T47D (cell line): ENCODE measurements around the gene SLC22A2.

Experiments used
- DNase-seq, 2 experiments: peaks; one replicate each; pipeline versions ENCODE4 v3.0.0 to v3.0.0-alpha.2; 2011 to 2012; ENCODE audit warnings: low read depth in 1 of 2, low spot score in 1 of 2
- JUND ChIP-seq: IDR thresholded peaks from 2 replicates; pipeline ENCODE4 v1.6.1; 2012; ENCODE audit warnings: low read depth
- in situ Hi-C: cut with HindIII; loops from 2 replicates; pipeline ENCODE4 v1.10.0; 2016; ENCODE audit warnings: low sequenced_read_pairs, low pct_unique_long_range_greater_than_20kb

The SLC22A2 gene

GRCh38 chr6:160203522-160203921, 55.1 kb downstream of the SLC22A2 start:
- in situ Hi-C loops: no loop called here

DNA sequence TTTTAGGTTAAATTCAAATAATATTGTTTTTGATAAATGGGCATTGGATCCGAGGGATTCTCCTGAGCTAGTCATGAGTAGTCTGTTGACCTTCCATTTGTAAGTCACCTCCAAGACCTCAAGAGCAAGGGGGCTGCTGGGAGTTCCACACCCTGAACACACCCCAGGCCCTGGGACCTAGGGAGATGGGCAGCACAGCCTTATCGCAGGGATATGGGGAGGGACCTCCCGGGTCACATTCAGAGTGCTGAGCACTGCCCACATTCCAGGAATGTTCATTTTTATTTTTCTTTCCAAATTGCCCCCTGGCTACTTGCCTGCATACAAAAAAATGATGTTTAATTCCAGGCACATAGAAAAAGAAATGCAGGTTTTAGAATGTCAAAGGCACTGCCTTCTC, 55.5 kb downstream of the SLC22A2 start:
- in situ Hi-C loops: no loop called here
- no peak for DNase-seq
- no peak for TF ChIP-seq JUND

More at GRCh38 chr6:160203522-160203921, 55.1 kb downstream of the SLC22A2 start:
- DNase-seq: no peak
- TF ChIP-seq JUND: no peak

GRCh38 chr6:160202411-160202810, 56.2 kb downstream of the SLC22A2 start:
- TF ChIP-seq JUND: no peak
- in situ Hi-C loops: no loop called here
- no peak for DNase-seq

- no peak for TF ChIP-seq JUND
- in situ Hi-C loops: no loop called here
- no peak for DNase-seq
Measured at GRCh38 chr6:160201061-160201460, 57.6 kb downstream of the SLC22A2 start.

DNA sequence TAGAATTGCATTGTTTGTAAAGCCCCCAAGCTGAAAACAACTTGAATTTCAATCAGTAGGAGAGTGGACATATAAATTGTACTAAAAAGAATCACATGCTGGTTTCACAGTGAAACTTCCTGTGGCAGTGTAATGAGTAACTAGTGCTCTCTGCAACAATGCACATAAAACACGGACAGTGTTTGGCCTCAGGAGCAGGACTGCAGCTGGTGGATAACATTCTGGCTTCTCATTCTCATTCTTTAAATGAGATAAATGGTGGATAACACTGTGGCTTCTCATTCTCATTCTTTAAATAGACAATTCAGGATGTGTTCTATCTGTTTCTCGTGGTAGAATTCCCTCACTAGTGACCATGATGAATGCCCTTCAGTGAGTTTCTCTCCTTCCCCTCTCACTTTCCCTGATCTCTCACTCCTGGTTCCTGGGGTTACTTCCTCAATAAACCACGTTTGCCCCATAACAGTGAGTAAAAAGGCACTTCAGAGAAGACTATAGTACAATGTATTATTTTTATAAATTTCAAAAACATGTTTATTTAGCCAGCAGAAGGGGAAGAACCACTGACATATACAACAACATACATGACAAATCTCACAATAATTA, 59.9 kb downstream of the SLC22A2 start:
- no peak for TF ChIP-seq JUND
- in situ Hi-C loops: no loop called here
- DNase-seq: no peak

- no peak for TF ChIP-seq JUND
- no peak for DNase-seq
- in situ Hi-C loops: no loop called here
Measured at GRCh38 chr6:160197662-160198061, 61.0 kb downstream of the SLC22A2 start.

DNA sequence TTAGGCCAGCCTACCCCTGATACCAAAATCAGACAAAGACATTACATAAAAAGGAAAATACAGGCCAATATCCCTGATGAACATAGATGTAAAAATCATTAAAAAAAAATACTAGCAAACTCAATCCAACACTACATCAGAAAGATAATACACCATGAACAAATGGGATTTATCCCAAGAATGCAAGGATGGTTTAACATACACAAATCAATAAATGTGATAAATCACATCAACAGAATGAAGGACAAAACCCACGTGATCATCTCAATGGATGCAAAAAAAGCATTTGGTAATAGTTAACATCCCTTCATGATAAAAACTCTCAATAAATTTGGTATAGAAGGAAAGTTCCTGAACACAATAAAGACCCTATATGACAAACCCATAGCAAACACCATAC, 63.8 kb downstream of the SLC22A2 start:
- in situ Hi-C loops: no loop called here
- TF ChIP-seq JUND: no peak
- DNase-seq: no peak

GRCh38 chr6:160192840-160193239, 65.8 kb downstream of the SLC22A2 start:
- no peak for DNase-seq
- in situ Hi-C loops: no loop called here
- TF ChIP-seq JUND: no peak

DNA sequence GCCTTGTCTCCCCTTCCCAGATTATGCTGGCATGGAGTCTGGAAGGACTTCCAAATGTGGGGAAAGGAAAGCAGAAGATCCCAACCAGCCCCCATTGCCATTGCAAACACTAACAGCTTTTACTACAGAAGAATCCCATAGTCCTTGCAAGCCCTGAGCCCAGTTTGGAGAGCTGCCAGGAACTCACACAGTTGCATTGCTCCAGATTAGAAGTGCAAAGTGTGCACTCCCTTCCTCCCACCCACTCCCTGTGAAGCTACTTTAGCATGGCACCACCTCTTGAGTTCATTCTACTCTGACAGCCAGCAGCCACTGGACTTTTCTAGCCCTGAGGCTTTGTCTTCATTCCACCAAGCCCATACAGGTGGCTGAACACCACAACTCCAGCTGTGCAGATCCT, 67.6 kb downstream of the SLC22A2 start:
- in situ Hi-C loops: no loop called here
- DNase-seq: no peak

DNA sequence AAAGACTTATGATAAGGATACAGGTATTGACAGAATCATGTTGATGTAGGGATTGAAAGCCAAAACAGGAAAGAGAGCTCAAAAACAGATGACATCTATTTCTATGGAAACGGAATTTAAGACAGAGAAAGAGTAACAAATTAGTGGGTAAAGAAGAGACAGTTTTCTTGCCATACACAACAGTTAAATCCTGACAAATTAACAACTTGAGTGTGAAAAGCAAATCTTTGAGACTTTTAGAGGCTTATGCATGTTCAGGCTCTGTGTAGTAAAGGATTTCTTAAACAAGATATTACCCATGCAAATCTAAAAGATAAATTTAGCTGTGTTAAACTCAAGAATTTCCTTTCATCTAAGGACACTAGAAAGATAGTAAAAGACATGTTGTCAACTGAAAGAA, 68.5 kb downstream of the SLC22A2 start:
- TF ChIP-seq JUND: no peak
- DNase-seq: no peak
- in situ Hi-C loops: no loop called here

More for the DNA sequence above, 67.6 kb downstream of the SLC22A2 start:
- TF ChIP-seq JUND: no peak

DNA sequence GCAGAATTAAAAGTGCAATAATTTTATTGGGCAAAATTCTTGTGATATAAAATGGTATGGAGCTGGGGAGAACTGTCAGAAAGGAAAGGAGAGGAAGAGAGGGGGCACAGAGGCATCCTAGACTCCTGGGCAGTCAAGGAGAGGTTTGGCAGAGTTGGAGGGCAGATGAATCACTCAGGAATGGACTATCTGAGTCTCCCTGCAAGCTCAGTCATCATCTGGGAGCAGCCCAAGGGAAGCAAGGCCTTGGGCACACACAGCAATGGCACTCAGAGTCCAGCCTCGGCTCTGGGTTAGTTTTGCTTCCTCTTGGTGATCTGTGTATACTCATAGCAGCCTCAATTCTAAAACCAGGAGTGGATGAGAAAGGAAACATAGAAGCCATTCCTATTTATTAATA, 69.8 kb downstream of the SLC22A2 start:
- no peak for DNase-seq
- no peak for TF ChIP-seq JUND
- in situ Hi-C loops: no loop called here

- in situ Hi-C loops: no loop called here
Measured at GRCh38 chr6:160180706-160181105, 77.9 kb downstream of the SLC22A2 start.

GRCh38 chr6:160178271-160178670, 80.3 kb downstream of the SLC22A2 start:
- in situ Hi-C loops: no loop called here
- DNase-seq: no peak
- TF ChIP-seq JUND: no peak

More at GRCh38 chr6:160180706-160181105, 77.9 kb downstream of the SLC22A2 start:
- no peak for DNase-seq
- TF ChIP-seq JUND: no peak

- in situ Hi-C loops: no loop called here
- DNase-seq: no peak
- TF ChIP-seq JUND: no peak
Measured at GRCh38 chr6:160177220-160177619, 81.4 kb downstream of the SLC22A2 start.

DNA sequence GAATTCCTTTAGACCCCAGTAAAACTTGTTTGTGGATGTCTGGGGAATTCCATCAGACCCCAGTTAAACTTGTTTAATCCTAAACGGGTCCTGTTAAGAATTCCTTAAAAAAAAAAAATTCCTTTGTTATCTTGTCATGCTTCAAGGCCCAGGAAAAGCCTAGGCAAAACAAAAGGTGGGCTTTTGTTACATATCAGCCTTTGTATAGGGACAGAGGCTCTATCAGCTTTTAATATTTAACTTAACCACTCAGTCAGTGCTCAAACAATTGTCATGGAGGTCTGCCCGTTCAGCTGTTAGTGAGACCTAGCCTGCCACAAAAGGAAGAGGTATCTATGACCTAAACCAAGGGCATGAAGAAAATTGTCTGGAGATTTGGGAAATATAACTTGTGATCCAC, 83.9 kb downstream of the SLC22A2 start:
- in situ Hi-C loops: no loop called here
- no peak for DNase-seq
- TF ChIP-seq JUND: no peak
